GM23338 (cell line): ENCODE measurements around the gene S1PR1. TPM values are rescaled to one million over a fixed set of nuclear protein-coding genes. Genes with fewer than 3 reads are reported as not detected.
"Not testable (repeated sequence)": the region's sequence is repeated elsewhere in the genome, so short reads cannot be mapped to it uniquely, and the experiment has no call there.

Source experiments
- ATAC-seq: fragments of 200-7000 bp; cut with Tn5 transposase; 3 replicates; pipeline ENCODE4 v1.9.1; 2020
- DNase-seq: peaks from one replicate; pipeline ENCODE4 v3.0.0-alpha.2; 2015; ENCODE audit warnings: low spot score
- H2AFZ ChIP-seq: fragments of 200-600 bp; sonication (generic); 2 replicates; pipeline ENCODE4 v1.8.0; 2016; ENCODE audit warnings: antibody characterized with exemption, mild to moderate bottlenecking, moderate library complexity
- H3F3A ChIP-seq: fragments of 200-600 bp; sonication (generic); replicated peaks from 2 replicates; pipeline ENCODE4 v1.8.0; 2017; ENCODE audit warnings: antibody characterized with exemption, mixed run types, low read depth
- H3K27ac ChIP-seq: fragments of 200-600 bp; sonication (generic); 2 replicates; pipeline ENCODE4 v1.6.1; 2016; ENCODE audit warnings: low read depth
- H3K27me3 ChIP-seq: fragments of 200-600 bp; sonication (generic); 2 replicates; pipeline ENCODE4 v1.8.0; 2016; ENCODE audit warnings: mild to moderate bottlenecking, mixed run types, moderate library complexity; ENCODE audit not compliant: insufficient read depth
- H3K36me3 ChIP-seq: fragments of 200-600 bp; sonication (generic); 2 replicates; pipeline ENCODE4 v1.8.0; 2016; ENCODE audit warnings: mild to moderate bottlenecking; ENCODE audit not compliant: insufficient read depth
- H3K4me1 ChIP-seq: fragments of 200-600 bp; sonication (generic); 2 replicates; pipeline ENCODE4 v1.8.0; 2016; ENCODE audit warnings: mild to moderate bottlenecking, moderate library complexity; ENCODE audit not compliant: insufficient read depth
- H3K4me2 ChIP-seq: fragments of 200-600 bp; sonication (generic); 2 replicates; pipeline ENCODE4 v1.7.1; 2017; ENCODE audit warnings: mixed run types
- H3K4me3 ChIP-seq: fragments of 200-600 bp; sonication (generic); 2 replicates; pipeline ENCODE4 v1.6.1; 2016; ENCODE audit warnings: mixed run types
- H3K79me2 ChIP-seq: fragments of 200-600 bp; sonication (generic); replicated peaks from 2 replicates; pipeline ENCODE4 v1.8.0; 2017; ENCODE audit warnings: mild to moderate bottlenecking; ENCODE audit not compliant: insufficient read depth
- H3K9me2 ChIP-seq: fragments of 200-600 bp; sonication (generic); 2 replicates; pipeline ENCODE4 v1.8.0; 2017; ENCODE audit not compliant: insufficient read depth
- H4K20me1 ChIP-seq: fragments of 200-600 bp; sonication (generic); replicated peaks from 2 replicates; pipeline ENCODE4 v1.8.0; 2017; ENCODE audit warnings: mild to moderate bottlenecking; ENCODE audit not compliant: insufficient read depth
- H3K27ac Mint-ChIP-seq: 2 replicates; pipeline ENCODE4 v1.8.0; 2020; ENCODE audit warnings: inconsistent platforms, mild to moderate bottlenecking, moderate library complexity, mixed read lengths
- H3K27me3 Mint-ChIP-seq: 3 replicates; pipeline ENCODE4 v1.8.0; 2022; ENCODE audit warnings: low read depth, mild to moderate bottlenecking, moderate library complexity, mixed read lengths, inconsistent platforms; ENCODE audit not compliant: insufficient read depth, poor library complexity
- H3K36me3 Mint-ChIP-seq: 3 replicates; pipeline ENCODE4 v1.8.0; 2021; ENCODE audit warnings: low read depth, mild to moderate bottlenecking, inconsistent platforms, moderate library complexity, mixed read lengths
- H3K4me1 Mint-ChIP-seq: 3 replicates; pipeline ENCODE4 v1.8.0; 2020; ENCODE audit warnings: mild to moderate bottlenecking, inconsistent platforms, mixed read lengths
- H3K4me3 Mint-ChIP-seq: 3 replicates; pipeline ENCODE4 v1.8.0; 2021; ENCODE audit warnings: moderate library complexity, mild to moderate bottlenecking, inconsistent platforms, mixed read lengths
- H3K9me3 Mint-ChIP-seq: 3 replicates; pipeline ENCODE4 v1.8.0; 2020; ENCODE audit warnings: moderate library complexity, mild to moderate bottlenecking, inconsistent platforms, mixed read lengths
- CREB1 ChIP-seq: fragments of 250-450 bp; sonication (Bioruptor Pico); IDR thresholded peaks from 2 replicates; pipeline ENCODE4 v1.5.0; 2020; ENCODE audit warnings: low read depth, mild to moderate bottlenecking, moderate library complexity
- CTCF ChIP-seq, 2 experiments: fragments of 200-600 bp in 1 of 2; sonication (generic) in 1 of 2; conservative IDR thresholded peaks; 2 replicates each; pipeline versions ENCODE4 v1.5.1 to v1.6.1; 2016 to 2017; ENCODE audit warnings: antibody characterized with exemption in 2 of 2, low read depth in 2 of 2, mild to moderate bottlenecking in 2 of 2, moderate library complexity in 1 of 2
- ETS1 ChIP-seq: IDR thresholded peaks from 2 replicates; pipeline ENCODE4 v1.6.1; 2016; ENCODE audit warnings: antibody characterized with exemption
- EZH2 ChIP-seq: fragments of 200-600 bp; sonication (generic); IDR thresholded peaks from one replicate; pipeline ENCODE4 v1.8.0; 2017; ENCODE audit warnings: antibody characterized with exemption, mild to moderate bottlenecking, low read depth; ENCODE audit not compliant: unreplicated experiment
- EZH2phosphoT487 ChIP-seq: fragments of 200-600 bp; sonication (generic); IDR thresholded peaks from one replicate; pipeline ENCODE4 v1.8.1; 2018; ENCODE audit warnings: antibody characterized with exemption; ENCODE audit not compliant: unreplicated experiment
- NANOG ChIP-seq: IDR thresholded peaks from 2 replicates; pipeline ENCODE4 v1.6.1; 2016; ENCODE audit warnings: antibody characterized with exemption, borderline replicate concordance
- POLR2AphosphoS5 ChIP-seq: IDR thresholded peaks from 2 replicates; pipeline ENCODE4 v1.6.1; 2016; ENCODE audit warnings: antibody characterized with exemption, low read depth
- REST ChIP-seq: IDR thresholded peaks from one replicate; pipeline ENCODE4 v1.6.1; 2018; ENCODE audit warnings: antibody characterized with exemption; ENCODE audit not compliant: unreplicated experiment
- STAT1 ChIP-seq: IDR thresholded peaks from one replicate; pipeline ENCODE4 v1.6.1; 2016; ENCODE audit warnings: antibody characterized with exemption; ENCODE audit not compliant: unreplicated experiment
- ZNF114 ChIP-seq: fragments of 250-450 bp; sonication (Bioruptor Pico); IDR thresholded peaks from 2 replicates; pipeline ENCODE4 v1.5.0; 2020; ENCODE audit warnings: mild to moderate bottlenecking, moderate library complexity
- ZNF331 ChIP-seq: fragments of 250-450 bp; sonication (Bioruptor Pico); IDR thresholded peaks from 2 replicates; pipeline ENCODE4 v1.5.0; 2020; ENCODE audit warnings: low read depth, mild to moderate bottlenecking, moderate library complexity
- polyA plus RNA-seq: library from polyadenylated mRNA; unstranded; fragments of >200 nt; fragmentation: Nextera tagmentation; extraction: Ambion mirVana; gene quantifications from 2 replicates; pipeline ENCODE4 v1.2.1, GENCODE V29; 2016
- total RNA-seq: library from RNA; depleted of rRNA; stranded (reverse); fragments of >200 nt; shearing (Covaris generic); gene quantifications from 2 replicates; pipeline ENCODE4 v1.2.3, GENCODE V29; 2014

S1PR1 gene
- total and polyA plus RNA-seq, 2 experiments from 2014 or later = 2.6 to 4.1 TPM

GRCh38 chr1:101207271-101207670, 29.5 kb upstream of the S1PR1 start:
- not testable (repeated sequence) for ATAC-seq, H3K27me3 ChIP-seq, H3K9me3 Mint-ChIP-seq, H3K4me1 ChIP-seq, H4K20me1 ChIP-seq, H3K4me1 Mint-ChIP-seq, H3K27ac Mint-ChIP-seq, H3K4me3 ChIP-seq, H3K27me3 Mint-ChIP-seq, H3K36me3 ChIP-seq, H3K36me3 Mint-ChIP-seq, DNase-seq, H3K9me2 ChIP-seq, H3K4me2 ChIP-seq, H3K79me2 ChIP-seq, H3K27ac ChIP-seq, H2AFZ ChIP-seq, H3K4me3 Mint-ChIP-seq, H3F3A ChIP-seq

- no peak overlapping the region for H3K27ac Mint-ChIP-seq
- H3K4me1 Mint-ChIP-seq = no peaks in the 10 kb centered on the region
- DNase-seq = no peak
- H3K27me3 Mint-ChIP-seq = no peaks in the 10 kb centered on the region
- Histone ChIP-seq H3K4me2 (no peak overlapping the region), H2AFZ (no peak overlapping the region), H3K27ac (no peak overlapping the region), H3K27me3 (no peaks in the 10 kb centered on the region), H3K4me1 (no peaks in the 10 kb centered on the region), H3K4me3 (no peak overlapping the region), H4K20me1 (no peaks in the 10 kb centered on the region), H3K36me3 (no peaks in the 10 kb centered on the region), H3F3A (no peaks in the 10 kb centered on the region), H3K9me2 (no peaks in the 10 kb centered on the region), H3K79me2 (no peaks in the 10 kb centered on the region)
- no peaks in the 10 kb centered on the region for H3K36me3 Mint-ChIP-seq
- H3K9me3 Mint-ChIP-seq = no peaks in the 10 kb centered on the region
- H3K4me3 Mint-ChIP-seq = no peak overlapping the region
- no peak for ATAC-seq
- TF ChIP-seq ZNF331 (CRISPR knock-in tag) (no peak), POLR2AphosphoS5 (no peak), ETS1 (no peak), EZH2phosphoT487 (no peak), CREB1 (no peak), ZNF114 (CRISPR knock-in tag) (no peak), CTCF (conservative IDR thresholded peaks at IDR 0.05; ENCODE audit: low read depth in 2 of 2) (no peak), STAT1 (no peak), EZH2 (no peak), REST (no peak), NANOG (no peak)
Observed at GRCh38 chr1:101207891-101208290, 28.9 kb upstream of the S1PR1 start.
